ENCODE measurements around the gene DUSP5. TPM values are rescaled to one million over a fixed set of nuclear protein-coding genes. Genes with fewer than 3 reads are reported as not detected.

Gene DUSP5
- total and polyA plus RNA-seq, 7 donors = 1.2 to 77.5 (median 2.1) TPM

DNA sequence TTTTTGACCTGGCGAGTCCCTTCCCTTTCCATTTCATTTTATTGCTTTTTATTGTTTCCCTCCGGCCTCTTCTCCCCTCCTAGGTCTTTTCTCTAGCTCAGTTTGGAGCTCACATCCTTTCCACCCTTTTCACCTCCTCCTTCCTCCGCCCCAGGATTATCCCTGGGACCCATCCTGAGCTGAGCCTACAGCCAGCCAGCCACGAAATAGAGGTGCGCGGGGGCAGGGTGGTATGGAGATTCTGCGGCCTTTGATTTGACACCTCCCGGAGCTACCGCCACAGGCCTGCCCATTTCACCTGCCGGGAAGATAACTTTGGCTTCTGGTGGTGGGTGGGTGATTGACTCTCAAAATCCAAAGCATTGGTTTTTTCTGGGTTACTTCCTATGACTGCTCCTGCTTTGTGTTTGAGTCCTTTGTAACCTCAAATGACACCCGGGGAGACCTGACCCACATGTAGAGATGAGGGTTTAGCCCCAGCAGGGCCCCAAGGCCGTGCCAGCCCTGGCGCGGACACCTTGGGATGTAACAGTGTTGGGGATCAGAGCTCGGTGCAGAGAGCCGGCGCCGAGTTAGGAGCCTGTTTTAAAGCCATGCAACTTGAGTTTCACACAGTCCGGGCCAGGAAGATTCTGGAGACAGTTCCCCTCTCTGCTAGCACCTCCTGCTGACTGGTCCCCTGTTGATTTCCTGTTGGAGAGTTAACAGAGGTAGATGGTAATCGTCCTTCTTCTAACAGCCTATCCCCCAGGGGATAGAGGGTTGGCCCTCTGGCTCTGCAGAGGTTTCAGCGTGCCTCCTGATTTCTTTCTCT is 1.5 kb downstream of the DUSP5 start:
- Histone ChIP-seq H3K9me3 (no peaks in the 10 kb centered on the region), H3K36me3 (ENCODE audit: insufficient read depth in 1 of 2, low read depth in 1 of 2) (no peaks in the 10 kb centered on the region), H3K27me3 (ENCODE audit: insufficient read depth in 3 of 3, low read length in 2 of 3) (peaks cover 0 to 19% (median 2%) of the 10 kb centered on the region in 3 donors), H3K4me1 (peaks cover 34% of the 10 kb centered on the region), H3K27ac (peak overlapping the region; percentile 81), H3K4me3 (peak overlapping the region; percentile 86)
- TF ChIP-seq, protein P1, sequence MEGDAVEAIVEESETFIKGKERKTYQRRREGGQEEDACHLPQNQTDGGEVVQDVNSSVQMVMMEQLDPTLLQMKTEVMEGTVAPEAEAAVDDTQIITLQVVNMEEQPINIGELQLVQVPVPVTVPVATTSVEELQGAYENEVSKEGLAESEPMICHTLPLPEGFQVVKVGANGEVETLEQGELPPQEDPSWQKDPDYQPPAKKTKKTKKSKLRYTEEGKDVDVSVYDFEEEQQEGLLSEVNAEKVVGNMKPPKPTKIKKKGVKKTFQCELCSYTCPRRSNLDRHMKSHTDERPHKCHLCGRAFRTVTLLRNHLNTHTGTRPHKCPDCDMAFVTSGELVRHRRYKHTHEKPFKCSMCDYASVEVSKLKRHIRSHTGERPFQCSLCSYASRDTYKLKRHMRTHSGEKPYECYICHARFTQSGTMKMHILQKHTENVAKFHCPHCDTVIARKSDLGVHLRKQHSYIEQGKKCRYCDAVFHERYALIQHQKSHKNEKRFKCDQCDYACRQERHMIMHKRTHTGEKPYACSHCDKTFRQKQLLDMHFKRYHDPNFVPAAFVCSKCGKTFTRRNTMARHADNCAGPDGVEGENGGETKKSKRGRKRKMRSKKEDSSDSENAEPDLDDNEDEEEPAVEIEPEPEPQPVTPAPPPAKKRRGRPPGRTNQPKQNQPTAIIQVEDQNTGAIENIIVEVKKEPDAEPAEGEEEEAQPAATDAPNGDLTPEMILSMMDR (IDR thresholded peaks at IDR 0.05) = no peak
- DNase-seq (no peak), ATAC-seq (no peak)
- intact Hi-C loops (cut with DNase I) = loop anchor here in 1 of 2 donors (5.0 to 10.0 kb wide), 2 partner anchors 144 to 187 kb away; no protein-coding TSS in a partner anchor
- WGBS, 3 donors = 58 to 64% (median 63%) methylated on average over 21 of the region's 21 CpGs

DNA sequence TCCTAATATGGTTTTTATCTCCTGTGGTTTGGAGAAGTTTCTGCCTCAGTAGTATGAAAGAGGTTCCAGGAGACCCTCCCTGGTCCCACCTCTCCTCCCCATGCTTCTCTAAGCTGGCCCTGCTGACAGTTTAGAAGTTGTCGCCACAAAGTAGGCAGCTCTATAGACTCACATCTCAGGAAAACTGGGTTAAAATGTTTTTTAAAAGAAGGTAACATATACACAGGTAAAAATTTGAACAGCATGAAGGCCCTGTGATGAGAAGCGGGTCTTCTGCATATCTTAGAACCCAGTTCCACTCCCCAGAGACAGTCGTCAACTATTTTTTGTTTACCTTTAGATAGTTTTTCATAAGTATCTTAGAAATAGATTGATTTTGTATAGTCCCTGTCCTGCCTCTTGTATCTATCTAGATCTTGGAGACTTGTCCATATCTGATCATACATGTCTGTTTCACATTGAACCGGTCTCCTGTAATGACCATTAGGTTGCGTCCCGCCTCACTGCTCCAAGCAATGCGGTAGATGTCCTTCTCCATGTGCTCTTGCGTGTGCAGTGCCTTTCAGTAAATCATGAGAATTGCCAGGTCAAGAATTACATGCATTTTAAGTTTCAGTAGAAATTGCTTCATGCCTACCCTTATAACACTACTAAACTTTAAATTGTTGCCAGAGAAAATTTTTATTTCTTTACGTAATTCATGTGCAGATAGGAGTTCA is 2.2 kb downstream of the DUSP5 start:
- peaks cover 40% of the 10 kb centered on the region for H3K4me1 ChIP-seq

DNA sequence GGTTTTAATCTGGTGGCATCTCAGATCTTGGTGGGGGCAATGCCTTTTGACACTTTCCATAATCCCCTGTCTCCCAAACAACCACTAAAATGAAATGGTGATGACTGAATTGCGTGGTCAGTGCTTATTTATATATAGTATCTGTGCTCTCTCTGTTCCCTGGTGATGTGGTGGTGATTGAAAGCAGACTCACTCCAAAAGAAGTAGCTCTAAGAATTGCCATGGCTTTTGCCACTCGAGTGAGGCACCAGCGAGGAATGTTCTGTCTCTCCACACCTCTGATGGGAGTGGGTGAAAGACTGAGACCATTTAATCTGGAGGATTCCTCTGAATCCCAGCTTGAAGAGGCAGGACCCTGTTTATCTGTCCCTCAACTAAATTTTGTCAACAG is 2.8 kb downstream of the DUSP5 start:
- DNase-seq (no peak), ATAC-seq (peak in 1 of 4 donors; percentile 20)
- intact Hi-C loops (cut with DNase I) = no loop called here
- Histone ChIP-seq H3K9me3 (no peaks in the 10 kb centered on the region), H3K4me1 (peaks cover 43% of the 10 kb centered on the region), H3K36me3 (ENCODE audit: insufficient read depth in 1 of 2, low read depth in 1 of 2) (no peaks in the 10 kb centered on the region), H3K27me3 (ENCODE audit: insufficient read depth in 3 of 3, low read length in 2 of 3) (peaks cover 0 to 19% (median 2%) of the 10 kb centered on the region in 3 donors), H3K27ac (peak overlapping the region; percentile 53), H3K4me3 (no peak overlapping the region)
- WGBS, 3 donors = 71 to 75% (median 74%) methylated on average over 3 of the region's 3 CpGs
- TF ChIP-seq, protein P1 (IDR thresholded peaks at IDR 0.05) = no peak

More for the DNA sequence above, 2.2 kb downstream of the DUSP5 start:
- TF ChIP-seq, protein P1 (IDR thresholded peaks at IDR 0.05) = no peak
- 90 to 93% (median 91%) methylated on average over 9 of the region's 9 CpGs for WGBS, 3 donors
- intact Hi-C loops (cut with DNase I) = loop anchor here in 1 of 2 donors (5.0 to 10.0 kb wide), 2 partner anchors 145 to 188 kb away; no protein-coding TSS in a partner anchor
- Histone ChIP-seq H3K36me3 (ENCODE audit: insufficient read depth in 1 of 2, low read depth in 1 of 2) (no peaks in the 10 kb centered on the region), H3K9me3 (no peaks in the 10 kb centered on the region), H3K27me3 (ENCODE audit: insufficient read depth in 3 of 3, low read length in 2 of 3) (peaks cover 0 to 19% (median 2%) of the 10 kb centered on the region in 3 donors), H3K27ac (no peak overlapping the region), H3K4me3 (peak overlapping the region; percentile 86)
- ATAC-seq (no peak), DNase-seq (no peak)

DNA sequence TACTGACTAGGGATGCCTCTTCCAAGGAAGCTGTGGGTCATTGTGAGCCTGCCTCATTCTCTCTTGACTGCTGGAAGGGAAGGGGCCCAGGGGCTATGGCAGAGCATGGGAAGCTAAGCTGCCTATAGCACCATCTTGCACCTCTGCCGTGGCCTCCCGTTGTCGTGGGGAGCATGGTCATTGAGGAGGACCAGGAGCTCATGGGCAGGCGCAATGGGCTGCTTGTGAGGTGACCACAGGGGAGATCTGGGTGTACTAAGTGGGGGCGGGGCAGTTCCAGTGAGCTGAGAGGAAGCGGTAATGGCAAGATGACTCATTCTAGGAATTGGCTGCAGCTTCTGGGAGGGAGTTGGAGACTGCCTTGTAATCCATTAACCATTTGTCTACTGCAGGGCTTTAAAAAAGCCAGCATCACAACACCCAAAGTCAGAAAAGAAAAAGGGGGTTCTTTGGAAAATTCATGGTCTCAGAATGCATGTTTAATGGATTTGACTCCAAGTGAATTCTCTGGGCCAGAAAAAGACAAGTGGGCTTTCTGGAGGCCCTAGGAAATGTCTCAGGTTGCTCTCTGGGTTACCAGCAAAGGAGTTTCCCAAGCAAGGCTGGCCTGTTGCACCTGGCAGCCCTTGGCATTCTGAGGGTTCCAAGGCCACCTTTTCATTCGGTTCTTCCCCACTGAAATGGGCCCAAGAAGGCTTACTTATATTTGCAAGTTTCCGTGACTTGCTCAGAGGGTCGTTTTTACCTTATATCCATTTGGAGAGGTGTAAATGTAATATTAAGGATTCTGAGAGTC is 3.6 kb downstream of the DUSP5 start:
- peaks cover 0 to 19% (median 2%) of the 10 kb centered on the region in 3 donors for H3K27me3 ChIP-seq (ENCODE audit: insufficient read depth in 3 of 3, low read length in 2 of 3)
- H3K4me3 ChIP-seq = peak overlapping the region; percentile 25
- intact Hi-C loops (cut with DNase I) = no loop called here
- H3K36me3 ChIP-seq (ENCODE audit: insufficient read depth in 1 of 2, low read depth in 1 of 2) = no peaks in the 10 kb centered on the region
- TF ChIP-seq, protein P1 (IDR thresholded peaks at IDR 0.05) = no peak
- H3K27ac ChIP-seq = peak overlapping the region; percentile 53
- 35 to 37% (median 37%) methylated on average over 9 of the region's 9 CpGs for WGBS, 3 donors
- no peaks in the 10 kb centered on the region for H3K9me3 ChIP-seq
- ATAC-seq = peak; percentile 58 to 73 (median 64)
- peak; percentile 87 to 90 for DNase-seq
- H3K4me1 ChIP-seq = peaks cover 43% of the 10 kb centered on the region
